ENCODE results near the gene DYNC1I2.

DNA sequence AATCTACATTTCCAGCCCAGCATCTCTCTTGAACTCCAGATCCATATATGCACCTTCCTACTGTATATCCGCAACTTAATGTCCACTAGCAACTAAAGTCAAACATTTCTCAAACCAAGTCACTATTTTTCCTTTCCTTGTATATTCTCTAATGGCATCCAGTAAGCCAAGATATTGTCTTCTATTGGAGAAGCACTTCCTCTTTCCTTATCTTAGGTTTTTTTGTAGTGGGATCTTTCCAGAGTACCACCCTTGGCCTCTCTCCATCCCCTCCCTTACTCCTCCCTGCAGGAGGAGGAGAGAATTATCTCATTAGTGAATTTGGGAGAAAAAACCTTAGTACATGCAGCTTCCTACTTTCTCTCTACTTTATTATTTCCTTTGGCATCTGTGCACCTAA lies 8.7 kb upstream of the DYNC1I2 start:
- TF ChIP-seq EZH2 (IDR thresholded peaks at IDR 0.05; ENCODE audit: borderline replicate concordance, low read length), result no peak
- TF ChIP-seq, protein P1, sequence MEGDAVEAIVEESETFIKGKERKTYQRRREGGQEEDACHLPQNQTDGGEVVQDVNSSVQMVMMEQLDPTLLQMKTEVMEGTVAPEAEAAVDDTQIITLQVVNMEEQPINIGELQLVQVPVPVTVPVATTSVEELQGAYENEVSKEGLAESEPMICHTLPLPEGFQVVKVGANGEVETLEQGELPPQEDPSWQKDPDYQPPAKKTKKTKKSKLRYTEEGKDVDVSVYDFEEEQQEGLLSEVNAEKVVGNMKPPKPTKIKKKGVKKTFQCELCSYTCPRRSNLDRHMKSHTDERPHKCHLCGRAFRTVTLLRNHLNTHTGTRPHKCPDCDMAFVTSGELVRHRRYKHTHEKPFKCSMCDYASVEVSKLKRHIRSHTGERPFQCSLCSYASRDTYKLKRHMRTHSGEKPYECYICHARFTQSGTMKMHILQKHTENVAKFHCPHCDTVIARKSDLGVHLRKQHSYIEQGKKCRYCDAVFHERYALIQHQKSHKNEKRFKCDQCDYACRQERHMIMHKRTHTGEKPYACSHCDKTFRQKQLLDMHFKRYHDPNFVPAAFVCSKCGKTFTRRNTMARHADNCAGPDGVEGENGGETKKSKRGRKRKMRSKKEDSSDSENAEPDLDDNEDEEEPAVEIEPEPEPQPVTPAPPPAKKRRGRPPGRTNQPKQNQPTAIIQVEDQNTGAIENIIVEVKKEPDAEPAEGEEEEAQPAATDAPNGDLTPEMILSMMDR (IDR thresholded peaks at IDR 0.05; ENCODE audit: low read length), result no peak

Data from OCI-LY1 (cell line).